Muscle of arm (tissue), 12 donors: ENCODE data around the gene HADHB. TPM values are rescaled to one million over a fixed set of nuclear protein-coding genes. Genes with fewer than 3 reads are reported as not detected.
"Not testable (repeated sequence)": the region's sequence is repeated elsewhere in the genome, so short reads cannot be mapped to it uniquely, and the experiment has no call there.

ENCODE experiments used
- DNase-seq: peaks from one replicate; pipeline ENCODE4 v3.0.0-alpha.2; 2013
- polyA plus RNA-seq, 12 donors: library from polyadenylated mRNA; unstranded; fragments of 120-200 nt; gene quantifications; one replicate each; pipeline ENCODE4 v1.2.1, GENCODE V29; 2013; ENCODE audit not compliant: insufficient read length in 12 of 12

The HADHB gene
- polyA plus RNA-seq, 12 donors = 64.4 to 139 (median 109) TPM; not detected in 1

GRCh38 chr2:26284132-26284531, 39.4 kb downstream of the HADHB start:
- DNase-seq = no peak

GRCh38 chr2:26285931-26286330, 41.2 kb downstream of the HADHB start:
- no peak for DNase-seq

- DNase-seq = no peak
These were observed 45.3 kb downstream of the HADHB start for GRCh38 chr2:26290001-26290400.

- no peak for DNase-seq
These were observed 47.9 kb downstream of the HADHB start for GRCh38 chr2:26292646-26293045.

GRCh38 chr2:26295511-26295910, 50.8 kb downstream of the HADHB start:
- DNase-seq = no peak

- DNase-seq = no peak
These were observed 52.3 kb downstream of the HADHB start for GRCh38 chr2:26297061-26297460.

GRCh38 chr2:26298286-26298637, 53.5 kb downstream of the HADHB start:
- DNase-seq = no peak

GRCh38 chr2:26298638-26299393, 54.1 kb downstream of the HADHB start:
- peak; percentile 59 for DNase-seq

GRCh38 chr2:26299471-26300101, 54.8 kb downstream of the HADHB start:
- DNase-seq = peak; percentile 64

GRCh38 chr2:26300234-26300925, 55.6 kb downstream of the HADHB start:
- DNase-seq = peak; percentile 34

GRCh38 chr2:26302846-26303245, 58.1 kb downstream of the HADHB start:
- no peak for DNase-seq

GRCh38 chr2:26305094-26305493, 60.4 kb downstream of the HADHB start:
- DNase-seq = not testable (repeated sequence)

- no peak for DNase-seq
These were observed 60.8 kb downstream of the HADHB start for GRCh38 chr2:26305540-26305939.

GRCh38 chr2:26309921-26310320, 65.2 kb downstream of the HADHB start:
- no peak for DNase-seq

- no peak for DNase-seq
These were observed 67.7 kb downstream of the HADHB start for GRCh38 chr2:26312471-26312870.

GRCh38 chr2:26313446-26313845, 68.7 kb downstream of the HADHB start:
- DNase-seq = no peak

- no peak for DNase-seq
These were observed 69.5 kb downstream of the HADHB start for GRCh38 chr2:26314243-26314642.

- no peak for DNase-seq
These were observed 71.3 kb downstream of the HADHB start for GRCh38 chr2:26316041-26316440.

- DNase-seq = no peak
These were observed 72.1 kb downstream of the HADHB start for GRCh38 chr2:26316845-26317244.

- no peak for DNase-seq
These were observed 72.8 kb downstream of the HADHB start for GRCh38 chr2:26317377-26318105.

- DNase-seq = no peak
These were observed 74.2 kb downstream of the HADHB start for GRCh38 chr2:26318950-26319349.

GRCh38 chr2:26324479-26324878, 79.7 kb downstream of the HADHB start:
- DNase-seq = not testable (repeated sequence)
